Pancreas (tissue), 10 donors: ENCODE measurements around the gene SHQ1. TPM values are rescaled to one million over a fixed set of nuclear protein-coding genes. Genes with fewer than 3 reads are reported as not detected.

ENCODE experiments used
- ATAC-seq, 4 donors: fragments of 200-7000 bp; cut with Tn5 transposase; one replicate each; pipeline versions ENCODE4 v1.8.0 to v1.9.1; 2020; ENCODE audit warnings: mild to moderate bottlenecking in 4 of 4, moderate library complexity in 4 of 4
- DNase-seq, 6 donors: peaks; one replicate each; pipeline ENCODE4 v3.0.0-alpha.2; 2020
- FAIRE-seq: peaks from 2 replicates; lab custom pipeline; 2012; peaks lifted over from hg19 to GRCh38; lab: Jason Lieb, UNC
- H3K27ac ChIP-seq, 4 donors: fragments of 200-600 bp; sonication (generic); 1 replicate in 3 of 4; 2 replicates in 1 of 4; pipeline versions ENCODE4 v1.5.0 to v1.8.0; 2020
- H3K27me3 ChIP-seq, 4 donors: fragments of 200-600 bp; one replicate each; pipeline ENCODE4 v1.8.0; 2021
- H3K36me3 ChIP-seq, 3 donors: fragments of 200-600 bp; sonication (generic) in 1 of 3; one replicate each; pipeline versions ENCODE4 v1.5.0 to v1.8.0; 2020 to 2021
- H3K4me1 ChIP-seq, 3 donors: fragments of 200-600 bp; one replicate each; pipeline ENCODE4 v1.8.0; 2021
- H3K4me3 ChIP-seq, 4 donors: fragments of 200-600 bp; sonication (generic) in 2 of 4; one replicate each; pipeline versions ENCODE4 v1.5.0 to v1.8.0; 2020 to 2021
- H3K9me3 ChIP-seq, 4 donors: fragments of 200-600 bp; one replicate each; pipeline ENCODE4 v1.8.0; 2021
- CTCF ChIP-seq, 4 donors: fragments of 200-600 bp; sonication (generic) in 3 of 4; IDR thresholded peaks; one replicate each; pipeline versions ENCODE4 v1.5.0 to v1.8.0; 2021; ENCODE audit warnings: antibody characterized with exemption in 4 of 4
- WGBS, 2 donors: extraction: QIAGEN DNeasy Blood & Tissue Kit; methylation state at CpG; one replicate each; pipeline ENCODE4 v1.1.7; 2013; 5-methylcytosine and 5-hydroxymethylcytosine counted together
- intact Hi-C, 3 donors: fragments of 100-400 bp; cut with DNase I; formaldehyde crosslinking; loops; one replicate each; pipeline versions ENCODE4 v1.11.1 to v1.14.2; 2022
- polyA plus RNA-seq, 2 donors: library from polyadenylated mRNA; stranded (reverse); fragments of 200-250 nt; gene quantifications; one replicate each; pipeline ENCODE4 v1.2.3, GENCODE V29; 2013
- total RNA-seq, 6 donors: library from RNA; stranded (reverse); fragmentation: NEBNext Ultra II Directional in 4 of 6; extraction: Animal tissue kit (Norgen Biotek cat#: 25700) in 4 of 6; gene quantifications; one replicate each; pipeline versions ENCODE4 v1.2.1 to v1.2.4, GENCODE V29; 2021 to 2023
- donor health status: healthy with polysubstance abuse.
- donor health status: DM: no; HTN: no; CAD: no; lungs with moderate emphysema.
- donor health status: DM: no; HTN: no; CAD: no.
- donor health status: control.
- donor health status: control.
- donor health status: Bipolar disorder and iron deficiency.
- donor health status: DM: yes; HTN: yes; CAD: no.
- donor health status: DM: no; HTN: no; CAD: no.
- donor health status: DM: no; HTN: no; CAD: no.
- donor health status: DM: yes; HTN: yes; CAD: no.

The SHQ1 gene
- total and polyA plus RNA-seq, 8 donors: 4.1 to 13.4 (median 7.9) TPM

- no peak for FAIRE-seq
- no peaks in the 10 kb centered on the region for H3K9me3 ChIP-seq
- intact Hi-C loops: no loop called here
- DNase-seq: no peak
- peaks cover 24 to 42% (median 27%) of the 10 kb centered on the region in 3 donors for H3K4me1 ChIP-seq
- TF ChIP-seq CTCF (IDR thresholded peaks at IDR 0.05): no peak
- no peak for ATAC-seq
- WGBS, 2 donors: 42 to 47% methylated on average over 3 of the region's 3 CpGs
- H3K36me3 ChIP-seq: no peaks in the 10 kb centered on the region
- no peak overlapping the region for H3K4me3 ChIP-seq
- H3K27ac ChIP-seq: no peak overlapping the region
- H3K27me3 ChIP-seq: no peaks in the 10 kb centered on the region
These were observed 31.3 kb downstream of the SHQ1 start for GRCh38 chr3:72816862-72817355.

DNA sequence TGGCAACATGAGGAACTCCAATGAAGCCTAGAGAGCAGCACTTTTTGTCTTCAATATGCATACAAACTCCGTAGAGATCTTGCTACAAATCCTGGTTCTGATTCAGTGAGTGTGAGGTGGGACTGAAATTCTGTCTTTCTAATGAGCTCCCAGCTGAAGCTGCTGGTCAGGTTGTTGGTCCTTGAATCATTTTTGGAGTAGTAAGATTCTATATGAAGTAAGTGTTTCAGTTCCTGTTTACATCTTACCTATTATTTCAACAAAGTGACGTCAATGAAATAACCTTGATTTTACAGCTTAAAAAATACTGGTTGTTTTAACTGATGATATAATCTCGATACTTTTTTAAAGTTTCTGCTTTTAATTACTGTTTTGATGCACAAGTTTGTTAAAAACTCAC lies 33.9 kb downstream of the SHQ1 start:
- no peak for FAIRE-seq
- Histone ChIP-seq H3K4me3 (no peak overlapping the region), H3K4me1 (peaks cover 6 to 18% (median 11%) of the 10 kb centered on the region in 3 donors), H3K27ac (no peak overlapping the region), H3K9me3 (no peaks in the 10 kb centered on the region), H3K27me3 (no peaks in the 10 kb centered on the region), H3K36me3 (no peaks in the 10 kb centered on the region)
- ATAC-seq: no peak
- intact Hi-C loops: no loop called here
- DNase-seq: no peak
- TF ChIP-seq CTCF (IDR thresholded peaks at IDR 0.05): no peak
- WGBS, 2 donors: 82 to 86% methylated on average over 3 of the region's 3 CpGs

DNA sequence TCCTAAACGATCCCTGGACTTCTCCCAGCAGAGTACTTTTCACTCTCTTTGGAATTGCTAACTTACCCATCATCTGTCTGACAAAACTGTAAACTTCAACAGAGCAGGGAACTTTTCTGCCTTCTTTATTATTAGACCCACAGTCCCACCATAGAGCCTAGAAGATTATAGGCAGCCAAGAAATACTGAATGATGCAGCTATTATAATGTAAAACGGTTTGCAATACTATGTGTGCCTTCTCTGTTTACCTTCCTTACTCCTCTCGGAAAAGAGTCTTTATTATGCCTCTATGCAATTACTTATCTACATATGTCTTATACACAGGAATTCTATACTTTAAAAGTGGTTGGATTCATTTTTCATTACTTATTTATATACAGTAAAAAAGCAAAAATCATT lies 36.0 kb downstream of the SHQ1 start:
- DNase-seq (no peak), ATAC-seq (no peak), FAIRE-seq (no peak)
- H3K27ac ChIP-seq: no peak overlapping the region
- H3K36me3 ChIP-seq: no peaks in the 10 kb centered on the region
- no peak overlapping the region for H3K4me3 ChIP-seq
- H3K27me3 ChIP-seq: no peaks in the 10 kb centered on the region
- peaks cover 0 to 11% (median 6%) of the 10 kb centered on the region in 3 donors for H3K4me1 ChIP-seq
- 84 to 85% methylated on average over 3 of the region's 3 CpGs for WGBS, 2 donors
- TF ChIP-seq CTCF (IDR thresholded peaks at IDR 0.05): no peak
- intact Hi-C loops: no loop called here
- no peaks in the 10 kb centered on the region for H3K9me3 ChIP-seq

- DNase-seq (no peak), ATAC-seq (no peak)
- 97% methylated on average over 1 of the region's 1 CpG for WGBS, 2 donors
These were observed 36.7 kb downstream of the SHQ1 start for GRCh38 chr3:72811571-72811970.

More at GRCh38 chr3:72811571-72811970, 36.7 kb downstream of the SHQ1 start:
- Histone ChIP-seq H3K36me3 (no peaks in the 10 kb centered on the region), H3K9me3 (no peaks in the 10 kb centered on the region), H3K27me3 (no peaks in the 10 kb centered on the region), H3K4me3 (no peak overlapping the region), H3K4me1 (peaks cover 0 to 11% (median 6%) of the 10 kb centered on the region in 3 donors), H3K27ac (no peak overlapping the region)
- FAIRE-seq: no peak
- intact Hi-C loops: no loop called here
- TF ChIP-seq CTCF (IDR thresholded peaks at IDR 0.05): no peak
